T-helper 22 cell (primary cell): ENCODE results near the gene COBL.
"Not testable (repeated sequence)": the region's sequence is repeated elsewhere in the genome, so short reads cannot be mapped to it uniquely, and the experiment has no call there.

Experiments
- DNase-seq: peaks from one replicate; pipeline ENCODE4 v3.0.0-alpha.2; 2020; ENCODE audit warnings: low read depth

The COBL gene

DNA sequence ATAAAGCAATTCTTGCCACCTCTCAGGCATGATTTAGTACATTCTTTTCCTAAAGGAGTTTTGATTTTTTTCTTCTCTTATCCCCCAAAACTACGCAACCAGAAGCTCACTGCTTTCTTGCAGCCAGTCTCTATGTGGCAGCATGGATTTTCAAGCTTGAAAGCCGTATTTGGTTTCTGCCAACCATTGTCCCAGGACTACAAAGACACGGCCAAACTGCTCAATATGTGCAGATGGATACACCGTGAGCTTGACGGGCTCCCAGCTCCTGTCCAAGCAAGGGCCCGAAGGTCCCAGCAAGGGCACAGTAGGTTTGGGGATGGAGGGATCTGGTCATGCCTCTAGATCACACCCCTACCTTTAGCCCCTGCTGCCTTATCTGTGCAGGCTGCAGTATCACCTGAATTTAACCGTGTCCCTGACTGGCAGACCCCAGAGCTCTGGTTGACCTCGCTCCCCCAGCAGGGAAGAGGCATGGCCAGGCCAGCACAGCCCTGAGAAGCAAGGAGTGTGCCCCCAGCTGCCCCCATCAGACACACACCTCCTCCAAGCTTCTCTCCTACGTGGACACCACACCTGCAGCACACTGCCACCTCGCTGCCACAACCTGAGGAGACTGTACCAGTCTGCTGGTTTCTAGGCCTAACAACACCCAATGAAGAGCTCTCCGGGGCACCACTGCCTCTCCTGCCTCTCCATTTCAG lies 86.8 kb downstream of the COBL start:
- DNase-seq = no peak

DNA sequence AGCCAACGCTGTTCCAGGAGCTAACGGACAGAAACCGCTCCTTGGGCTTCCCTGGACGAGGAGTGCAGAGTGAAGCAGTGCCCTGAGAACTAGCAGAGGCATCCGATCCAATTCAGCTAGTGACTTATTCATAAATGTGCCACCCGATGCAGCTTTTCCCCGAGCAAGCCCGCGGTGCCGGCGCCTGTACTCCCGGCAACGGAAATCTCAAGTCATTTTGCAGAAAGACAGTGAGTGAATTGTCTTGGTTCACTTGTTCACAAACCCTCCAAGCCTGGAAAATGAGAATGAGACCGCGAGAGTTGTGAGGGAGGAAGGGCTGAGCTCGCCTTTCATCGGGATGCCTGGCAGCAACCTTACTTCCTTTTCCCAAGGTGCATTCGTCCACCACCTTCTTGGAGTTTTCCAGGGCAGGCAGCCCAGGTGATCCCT lies 87.5 kb downstream of the COBL start:
- no peak for DNase-seq

DNA sequence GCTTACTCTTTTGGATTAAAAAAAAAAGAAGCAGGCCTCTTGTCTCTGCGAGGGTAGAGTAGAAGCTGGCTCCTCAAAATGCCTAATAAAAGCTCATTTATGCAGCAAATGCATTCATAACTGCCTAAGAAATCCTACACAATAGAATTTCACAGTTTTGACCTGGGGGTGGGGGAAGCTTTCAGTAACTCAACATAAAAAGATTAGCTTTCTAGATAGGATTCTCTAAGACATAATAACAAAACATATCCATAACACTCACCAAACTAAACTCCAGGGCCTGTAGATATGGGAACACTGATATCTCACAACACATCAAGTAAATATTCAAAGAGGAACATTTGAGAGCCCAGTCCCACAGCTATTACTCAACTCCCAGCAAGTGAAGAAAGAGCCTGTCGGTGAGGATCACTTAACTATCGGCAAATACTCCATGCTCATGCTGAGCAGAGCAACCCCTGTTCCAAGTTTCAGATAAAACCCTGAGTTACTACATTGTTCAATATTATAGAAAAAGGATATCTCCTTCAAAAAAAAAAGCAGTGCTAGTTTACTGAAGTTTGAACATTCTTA lies 88.1 kb downstream of the COBL start:
- DNase-seq = no peak

DNA sequence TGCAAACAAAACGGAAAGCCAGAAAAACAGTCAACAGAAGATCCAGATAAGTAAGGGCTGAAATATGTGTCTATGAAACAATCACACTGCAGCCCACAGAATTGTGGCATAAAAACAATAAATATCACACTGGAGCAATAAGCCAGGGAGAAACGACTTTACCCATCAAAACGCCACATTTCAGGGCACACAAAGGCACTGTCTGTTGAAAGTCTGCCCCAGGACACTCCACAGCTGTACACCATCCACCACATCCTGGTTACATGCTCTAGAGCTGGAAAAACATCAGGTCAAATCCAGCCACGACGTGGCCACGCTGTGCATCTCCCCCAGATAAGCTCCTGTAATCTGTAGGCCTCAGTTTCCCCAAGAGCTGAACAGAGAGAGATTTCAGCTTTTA lies 88.7 kb downstream of the COBL start:
- DNase-seq = no peak

DNA sequence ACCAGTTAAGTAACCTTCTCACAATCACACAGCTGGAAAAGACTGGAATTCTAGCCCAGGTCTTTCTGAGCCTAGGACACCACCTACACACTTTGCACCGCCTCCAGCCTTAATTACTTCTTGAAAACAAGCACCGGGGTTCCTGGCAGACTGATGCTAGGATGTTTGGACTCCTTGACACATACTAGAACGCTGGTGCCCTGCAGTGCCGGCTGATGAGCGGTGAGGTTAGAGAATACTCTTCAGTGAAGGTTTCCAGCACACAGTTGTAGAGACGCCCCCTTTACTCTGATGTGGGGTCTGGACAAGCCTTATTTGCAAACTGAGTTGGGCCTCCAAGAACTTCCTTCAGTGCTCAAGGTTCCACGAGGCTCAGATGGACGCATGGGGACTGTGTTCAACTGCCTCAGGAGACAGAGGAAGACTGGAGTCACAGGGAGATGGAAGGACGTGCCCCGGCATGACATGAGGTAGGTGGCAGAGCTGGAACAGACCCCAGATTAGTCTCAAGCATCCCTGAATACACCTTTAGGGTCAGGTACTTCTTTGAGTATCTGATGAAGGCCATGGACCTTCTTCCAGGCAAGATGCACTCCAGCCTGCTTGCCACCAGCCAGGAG lies 89.6 kb downstream of the COBL start:
- no peak for DNase-seq

DNA sequence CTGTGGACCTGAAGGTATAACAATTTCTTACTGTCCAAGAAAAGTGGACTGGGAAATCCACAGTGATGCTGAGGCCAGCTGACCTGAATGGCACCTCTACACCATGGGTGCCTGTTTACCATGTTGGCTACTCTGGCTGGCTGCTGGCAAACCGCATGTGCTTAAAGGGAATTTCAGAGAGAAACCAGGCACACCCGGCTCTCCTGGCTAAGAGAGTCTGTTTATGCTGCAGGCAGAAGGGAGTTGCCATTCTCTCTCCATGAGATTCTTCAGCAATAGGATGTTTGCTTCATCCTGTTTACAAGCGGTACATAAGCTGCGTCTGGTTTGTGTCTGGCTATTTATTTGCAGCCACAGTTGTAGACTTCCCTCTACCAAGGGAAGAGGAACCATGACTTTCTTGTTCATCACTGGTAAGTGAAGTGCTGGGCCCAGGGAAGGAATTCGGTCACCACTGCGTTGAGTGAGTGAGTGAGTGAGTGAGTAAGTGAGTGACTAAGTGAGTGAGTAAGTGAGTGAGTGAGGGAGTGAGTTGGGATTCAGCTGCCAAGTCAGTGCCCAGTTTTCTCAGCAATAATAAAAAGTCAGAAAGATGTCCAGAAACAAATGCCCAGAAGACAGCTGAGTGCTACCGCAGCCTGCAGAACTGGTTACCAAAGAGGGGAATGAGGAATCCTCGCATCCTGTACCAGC lies 90.4 kb downstream of the COBL start:
- no peak for DNase-seq

DNA sequence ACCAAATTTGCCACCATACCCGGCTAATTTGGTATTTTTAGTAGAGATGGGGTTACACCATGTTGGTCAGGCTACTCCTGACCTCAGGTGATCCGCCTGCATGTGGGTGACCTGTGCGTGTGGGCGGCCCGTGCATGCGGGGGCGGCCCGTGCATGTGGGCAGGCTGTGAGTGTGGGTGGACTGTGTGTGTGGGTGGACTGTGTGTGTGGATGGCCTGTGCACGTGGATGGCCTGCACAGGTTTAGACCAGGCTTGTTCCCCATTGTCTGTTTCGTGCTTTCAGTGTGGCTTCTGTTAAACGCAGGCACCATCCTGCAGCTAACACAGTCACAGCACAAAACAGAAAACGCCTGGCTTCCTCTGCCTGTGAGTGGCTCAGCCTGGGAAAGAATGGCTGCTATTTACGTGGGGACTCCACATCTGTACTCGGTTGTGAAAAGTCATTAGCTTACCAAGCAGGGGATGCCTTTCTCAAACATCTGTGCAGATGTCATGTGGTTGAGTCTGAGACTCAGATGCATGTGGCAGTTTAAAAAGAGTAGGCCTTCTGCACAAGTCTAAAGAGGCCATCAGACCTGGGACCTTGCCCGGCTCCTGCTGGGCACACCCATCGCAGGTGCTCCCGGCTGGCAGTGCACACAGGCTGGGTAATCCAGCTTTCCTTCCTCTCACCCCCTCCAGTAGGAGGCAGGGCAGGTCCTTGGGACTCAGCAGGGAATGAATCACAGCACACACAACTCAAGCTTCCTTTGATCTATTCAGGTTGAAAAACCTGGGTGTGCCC lies 91.6 kb downstream of the COBL start:
- DNase-seq = no peak

DNA sequence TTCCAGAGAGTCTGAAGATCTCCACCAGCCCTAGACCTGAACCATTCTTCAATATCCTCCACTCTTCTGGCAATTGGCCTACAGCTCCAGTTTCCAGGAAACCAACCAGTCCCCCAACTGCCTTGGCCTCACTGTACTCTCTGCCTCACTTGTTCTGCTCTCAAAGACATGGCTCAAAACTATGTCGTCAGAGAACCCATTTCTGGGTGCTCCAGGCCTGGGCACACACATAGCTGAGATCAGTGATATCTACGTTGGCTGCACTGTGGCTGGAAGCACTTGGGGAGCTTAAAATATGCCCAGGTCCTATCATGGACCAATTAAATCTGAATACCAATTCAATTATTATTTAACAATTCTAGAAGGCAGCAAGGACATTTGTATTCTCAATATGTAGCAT lies 93.1 kb downstream of the COBL start:
- DNase-seq = no peak

DNA sequence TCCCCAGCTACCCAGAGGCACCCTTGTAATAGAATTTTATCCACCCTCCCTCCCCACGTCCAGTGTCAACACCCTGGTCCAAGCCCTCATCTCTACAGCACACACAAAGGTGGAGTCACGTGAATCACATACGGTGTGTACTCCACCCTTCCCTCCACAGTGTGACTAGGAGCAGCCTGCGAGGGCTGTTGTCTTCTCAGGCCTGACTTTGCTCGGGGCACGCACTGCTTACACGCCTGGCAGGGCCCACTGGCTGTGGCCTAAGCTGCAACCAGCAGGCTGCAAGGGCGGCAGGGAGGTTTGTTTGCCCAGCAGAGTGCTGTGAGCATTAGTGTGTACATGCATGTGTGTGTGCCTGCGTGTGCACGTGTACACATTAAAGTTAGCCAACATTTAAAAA lies 93.7 kb downstream of the COBL start:
- no peak for DNase-seq

DNA sequence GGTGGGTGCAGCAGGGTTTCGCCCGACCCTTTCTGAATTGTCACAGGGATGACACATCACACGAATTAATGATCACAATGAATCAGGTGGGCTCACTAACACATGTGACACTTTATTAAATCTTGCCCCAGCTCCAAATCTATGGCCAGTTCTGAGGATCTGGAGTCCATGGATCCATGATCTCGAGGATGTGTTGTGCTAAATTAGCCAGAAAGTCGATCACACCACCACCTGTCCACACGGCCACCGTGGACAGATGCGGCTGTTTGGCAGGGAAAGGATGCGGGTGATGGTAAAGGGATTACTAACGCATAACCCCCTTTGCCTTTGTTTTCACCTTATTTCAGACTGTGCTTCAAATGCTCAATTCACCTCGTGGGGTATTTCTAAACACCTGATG lies 96.4 kb downstream of the COBL start:
- DNase-seq = no peak

DNA sequence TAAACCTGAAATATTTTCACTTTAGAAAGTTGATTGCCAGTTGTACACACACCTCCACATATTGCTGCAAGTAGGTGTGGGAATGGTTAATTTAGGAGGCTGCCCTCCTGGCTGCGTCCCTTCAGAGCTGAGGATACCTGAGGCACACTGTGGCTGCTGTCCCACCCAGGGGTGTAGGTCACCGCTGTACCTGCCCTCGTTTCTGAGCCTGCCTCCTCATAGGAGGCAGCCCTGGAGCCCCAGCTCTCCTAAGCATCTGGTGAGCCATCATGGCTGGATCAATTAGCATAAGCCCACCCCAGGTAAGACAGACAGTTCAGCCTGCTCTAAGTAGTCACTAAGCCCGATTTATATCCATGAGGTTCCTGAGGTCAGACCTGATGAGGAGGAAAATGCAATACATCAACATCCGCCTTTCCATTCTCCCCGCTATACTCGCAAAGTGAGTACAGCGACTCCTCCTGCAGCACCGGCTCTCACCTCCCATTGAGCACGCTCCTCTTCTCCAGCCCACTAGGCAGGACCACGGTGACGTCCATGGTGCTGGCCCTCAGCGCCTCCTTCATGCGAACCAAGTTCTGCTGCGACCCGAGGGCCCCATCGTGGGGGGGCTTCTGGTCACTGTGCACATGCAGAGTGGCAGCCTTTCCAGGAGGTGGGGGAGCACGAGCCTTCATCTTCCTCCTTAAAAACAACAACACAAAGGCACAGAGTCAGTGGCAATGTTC lies 97.2 kb downstream of the COBL start:
- no peak for DNase-seq

DNA sequence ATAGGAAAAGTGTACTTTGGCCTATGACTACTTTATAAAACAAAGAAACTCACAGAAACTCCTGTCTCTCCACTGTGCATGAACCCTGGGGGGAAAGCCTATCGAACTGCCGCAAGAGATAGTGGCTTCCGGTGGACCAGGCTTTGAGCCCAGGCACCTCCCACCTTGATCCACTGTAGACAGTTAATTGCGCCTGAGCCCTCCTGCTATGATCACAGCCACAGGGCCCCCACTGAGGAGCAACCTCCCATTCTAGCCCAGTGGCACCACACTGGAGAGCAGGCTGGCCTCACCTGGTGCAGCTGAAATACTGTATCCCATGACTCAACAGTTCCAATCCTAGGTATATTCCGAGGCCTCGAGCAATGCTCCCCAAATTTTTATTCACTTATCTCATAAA lies 98.8 kb downstream of the COBL start:
- no peak for DNase-seq

DNA sequence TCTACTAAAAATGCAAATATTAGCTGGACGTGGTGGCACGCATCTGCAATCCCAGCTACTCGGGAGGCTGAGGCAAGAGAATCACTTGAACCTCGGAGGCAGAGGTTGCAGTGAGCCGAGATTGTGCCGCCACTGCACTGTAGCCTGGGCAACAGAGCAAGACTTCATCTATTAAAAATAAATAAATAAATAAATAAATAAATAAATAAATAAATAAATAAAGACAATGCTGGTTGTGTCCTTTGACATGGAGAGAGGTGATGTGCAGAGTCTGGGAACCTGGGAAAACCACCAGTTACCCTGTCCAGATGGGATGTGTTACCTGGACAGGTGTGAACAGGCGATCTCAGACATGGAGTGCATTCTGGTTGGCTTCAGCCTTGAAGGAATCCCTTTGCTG lies 102.5 kb downstream of the COBL start:
- no peak for DNase-seq

DNA sequence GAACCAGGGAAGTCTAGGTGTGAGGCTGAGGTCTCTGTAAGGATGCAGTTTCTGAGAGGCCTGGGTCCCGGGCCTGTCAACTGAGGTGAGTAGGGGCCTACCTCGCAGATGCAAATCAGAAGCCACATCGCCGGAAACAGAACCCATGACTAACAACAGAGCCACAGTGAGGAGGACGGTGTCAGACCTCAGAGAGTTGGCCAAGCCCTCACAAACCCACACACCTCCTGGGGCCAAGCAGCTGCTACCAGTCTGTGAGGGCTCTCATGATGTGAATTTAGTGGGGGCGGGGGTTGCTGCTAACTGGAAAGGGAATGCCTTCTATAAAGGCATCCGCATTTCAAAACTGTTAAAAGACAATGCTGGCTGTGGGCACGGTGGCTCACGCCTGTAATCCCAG lies 103.0 kb downstream of the COBL start:
- DNase-seq = no peak

DNA sequence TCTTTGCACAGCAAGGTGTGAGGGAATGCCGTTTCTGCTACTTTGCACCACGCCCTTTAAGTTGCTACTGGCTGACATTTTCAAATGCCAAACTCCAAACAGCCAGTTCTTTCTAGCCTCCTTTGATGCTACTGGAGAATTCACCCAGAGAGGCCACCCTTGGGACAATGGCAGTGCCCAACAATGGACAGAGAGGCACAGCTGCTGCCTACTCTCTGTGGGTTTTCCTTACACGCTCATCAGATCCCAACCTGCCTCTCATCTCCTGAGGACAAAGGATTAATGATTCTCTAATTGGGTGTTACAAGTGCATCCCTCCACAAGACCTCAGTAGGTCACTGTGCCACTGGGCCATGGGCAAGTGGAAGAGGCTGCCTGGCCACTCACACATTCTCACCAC lies 105.8 kb downstream of the COBL start:
- DNase-seq = no peak

DNA sequence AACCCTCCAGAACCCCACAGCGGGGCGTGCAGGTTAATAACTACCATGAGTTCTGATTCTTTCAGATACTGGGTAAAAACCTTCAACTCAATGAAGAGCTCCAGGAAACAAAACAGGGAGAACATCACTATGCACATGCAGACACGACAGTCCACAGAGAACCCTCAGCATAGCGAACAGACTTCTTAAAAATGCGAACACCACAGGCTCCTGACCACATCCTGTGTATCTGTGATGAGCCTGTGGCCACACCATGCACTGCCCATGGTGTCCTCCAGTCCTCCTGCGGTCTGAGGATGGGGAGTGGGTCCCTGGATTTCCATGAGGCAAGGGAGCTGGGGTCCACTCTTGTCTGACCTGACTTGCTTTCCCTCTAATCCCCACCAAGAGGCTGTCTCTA lies 107.2 kb downstream of the COBL start:
- DNase-seq = no peak

DNA sequence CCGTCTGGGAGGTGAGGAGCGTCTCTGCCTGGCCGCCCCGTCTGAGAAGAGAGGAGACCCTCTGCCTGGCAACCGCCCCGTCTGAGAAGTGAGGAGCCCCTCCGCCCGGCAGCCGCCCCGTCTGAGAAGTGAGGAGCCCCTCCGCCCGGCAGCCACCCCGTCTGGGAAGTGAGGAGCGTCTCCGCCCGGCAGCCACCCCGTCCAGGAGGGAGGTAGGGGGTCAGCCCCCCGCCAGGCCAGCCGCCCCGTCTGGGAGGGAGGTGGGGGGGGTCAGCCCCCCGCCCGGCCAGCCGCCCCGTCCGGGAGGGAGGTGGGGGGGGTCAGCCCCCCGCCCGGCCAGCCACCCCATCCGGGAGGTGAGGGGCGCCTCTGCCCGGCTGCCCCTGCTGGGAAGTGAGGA lies 108.5 kb downstream of the COBL start:
- DNase-seq = not testable (repeated sequence)

DNA sequence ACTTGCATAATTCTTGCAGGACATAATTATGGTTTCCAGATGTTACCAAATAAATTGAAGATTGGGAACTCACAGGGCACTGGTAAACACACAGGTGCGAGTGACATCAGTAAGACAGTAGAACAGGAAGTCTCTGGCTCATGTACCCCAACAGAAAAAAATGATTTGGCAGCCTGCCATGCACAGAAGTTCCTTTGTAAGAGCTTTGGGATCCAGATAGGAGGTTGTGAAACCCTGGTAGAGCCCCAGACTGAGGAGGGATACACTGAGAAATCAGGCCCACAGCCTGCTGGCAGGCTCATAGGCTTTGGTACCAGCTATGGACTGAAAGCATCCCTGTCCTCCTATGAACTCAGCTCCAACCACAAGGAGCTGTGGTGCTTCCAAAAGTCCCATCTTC lies 118.0 kb downstream of the COBL start:
- no peak for DNase-seq

DNA sequence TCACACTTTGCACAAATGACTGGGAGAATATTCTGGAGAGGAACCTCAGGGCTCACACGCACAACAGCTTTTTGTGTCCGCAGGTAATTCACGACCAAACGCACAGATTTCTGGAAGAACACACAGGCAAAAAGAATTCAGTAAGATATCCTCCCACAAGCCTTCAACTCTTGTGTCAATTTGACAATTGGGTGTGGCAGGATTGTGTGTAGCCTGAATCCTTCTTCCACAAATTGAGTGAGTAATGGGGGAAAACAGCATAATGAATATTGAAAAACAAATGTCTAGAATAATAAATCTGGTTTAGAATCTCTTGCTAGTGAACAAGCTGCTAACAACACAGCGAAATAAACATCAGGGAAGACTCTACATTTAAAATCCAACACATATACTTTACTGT lies 125.6 kb downstream of the COBL start:
- no peak for DNase-seq

DNA sequence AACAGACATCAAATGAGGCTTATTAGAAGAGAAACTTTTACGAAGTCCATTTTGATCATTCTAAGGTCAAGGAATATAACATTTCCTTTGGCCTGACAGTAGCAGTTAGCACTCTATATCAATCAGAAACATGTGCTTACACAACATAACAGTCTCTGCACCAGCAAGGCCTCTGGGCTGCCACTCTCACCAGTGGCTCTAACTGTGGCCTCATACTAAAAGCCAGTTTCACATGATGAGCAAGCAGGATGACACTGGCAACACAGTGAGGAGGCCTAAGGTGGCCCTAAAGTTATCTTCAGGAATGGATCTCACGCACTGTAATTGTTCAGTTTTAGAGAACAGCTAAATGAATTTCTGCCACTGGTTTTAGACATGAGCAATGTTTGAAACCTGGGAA lies 126.8 kb downstream of the COBL start:
- no peak for DNase-seq

DNA sequence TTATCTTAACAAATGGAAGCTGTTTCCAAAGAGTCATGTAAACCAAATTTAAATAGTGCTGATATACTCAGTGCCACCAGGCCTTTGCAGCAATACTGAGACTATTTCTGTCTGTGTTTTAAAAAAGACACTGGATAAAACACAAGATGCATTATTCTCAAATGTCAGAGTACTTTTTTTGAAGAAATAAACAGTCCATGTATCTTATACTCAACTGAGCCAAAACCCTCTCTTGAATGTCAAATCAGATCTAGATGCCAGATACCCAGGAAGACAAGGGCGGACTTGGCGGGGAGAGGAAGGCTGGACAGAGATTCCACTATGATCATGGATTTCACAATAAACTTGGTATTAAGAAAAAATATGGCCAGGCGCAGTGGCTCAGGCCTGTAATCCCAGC lies 127.6 kb downstream of the COBL start:
- DNase-seq = no peak

DNA sequence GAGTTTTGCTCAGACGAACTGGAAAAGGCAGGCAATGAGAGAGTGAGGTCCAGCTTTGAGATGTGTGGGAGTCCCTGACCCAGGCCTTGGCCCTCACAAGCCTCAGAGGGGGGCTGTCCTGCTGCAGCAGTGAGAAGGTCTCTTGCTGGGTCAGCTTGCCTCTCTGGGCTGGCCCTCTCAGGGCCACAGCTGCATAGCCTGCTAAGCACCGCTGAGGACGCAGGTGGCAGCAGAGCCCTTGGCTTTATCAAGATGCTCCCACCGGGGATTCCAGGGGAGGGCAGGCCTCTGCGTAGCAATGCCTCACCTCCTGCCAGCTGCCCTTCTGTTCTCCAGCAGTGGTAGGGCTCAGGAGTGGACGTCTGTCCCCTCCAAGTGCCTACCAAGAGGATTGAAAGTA lies 128.7 kb downstream of the COBL start:
- DNase-seq = no peak
